Thoracic aorta (tissue), 2 donors: ENCODE data around the gene SNX30. TPM values are rescaled to one million over a fixed set of nuclear protein-coding genes. Genes with fewer than 3 reads are reported as not detected.

Experiments
- ATAC-seq: fragments of 150-250 bp; one replicate; pipeline ENCODE4 v1.8.0; 2017; ENCODE audit warnings: low read depth; ENCODE audit not compliant: insufficient number of reproducible peaks, low FRiP score
- DNase-seq: peaks from one replicate; pipeline ENCODE4 v3.0.0-alpha.2; 2020; ENCODE audit warnings: low spot score
- H3K27ac ChIP-seq, 2 donors: fragments of 200-600 bp; sonication (generic); 1 replicate in 1 of 2; 2 replicates in 1 of 2; pipeline ENCODE4 v1.5.1; 2016; ENCODE audit warnings: mild to moderate bottlenecking in 2 of 2, moderate library complexity in 2 of 2
- H3K27me3 ChIP-seq: fragments of 200-600 bp; sonication (generic); replicated peaks from 2 replicates; pipeline ENCODE4 v1.6.0; 2016; ENCODE audit warnings: mild to moderate bottlenecking; ENCODE audit not compliant: insufficient read depth
- H3K36me3 ChIP-seq: fragments of 200-600 bp; sonication (generic); one replicate; pipeline ENCODE4 v1.5.1; 2016
- H3K4me1 ChIP-seq, 2 donors: fragments of 200-600 bp; sonication (generic); 1 replicate in 1 of 2; 2 replicates in 1 of 2; pipeline versions ENCODE4 v1.5.1 to v1.6.0; 2016; ENCODE audit warnings: low read depth in 2 of 2, mild to moderate bottlenecking in 1 of 2; ENCODE audit not compliant: control insufficient read depth in 1 of 2
- H3K4me3 ChIP-seq: fragments of 200-600 bp; sonication (generic); 2 replicates; pipeline ENCODE4 v1.5.1; 2016; ENCODE audit warnings: mild to moderate bottlenecking
- H3K9me3 ChIP-seq: fragments of 200-600 bp; sonication (generic); 2 replicates; pipeline ENCODE4 v1.5.1; 2016
- total RNA-seq, 2 donors: library from RNA; depleted of rRNA; stranded (reverse); fragments of >200 nt; gene quantifications; one replicate each; pipeline versions ENCODE4 v1.1.0 to v1.2.3, GENCODE V29; 2016
- TF ChIP-seq, protein P1 (sequence below): fragments of 200-600 bp; sonication (generic); IDR thresholded peaks from one replicate; pipeline ENCODE4 v1.5.1; 2019; ENCODE audit warnings: antibody characterized with exemption

SNX30 gene
- total RNA-seq, 2 donors from 2014 or later = 11.2 to 36.3 TPM

DNA sequence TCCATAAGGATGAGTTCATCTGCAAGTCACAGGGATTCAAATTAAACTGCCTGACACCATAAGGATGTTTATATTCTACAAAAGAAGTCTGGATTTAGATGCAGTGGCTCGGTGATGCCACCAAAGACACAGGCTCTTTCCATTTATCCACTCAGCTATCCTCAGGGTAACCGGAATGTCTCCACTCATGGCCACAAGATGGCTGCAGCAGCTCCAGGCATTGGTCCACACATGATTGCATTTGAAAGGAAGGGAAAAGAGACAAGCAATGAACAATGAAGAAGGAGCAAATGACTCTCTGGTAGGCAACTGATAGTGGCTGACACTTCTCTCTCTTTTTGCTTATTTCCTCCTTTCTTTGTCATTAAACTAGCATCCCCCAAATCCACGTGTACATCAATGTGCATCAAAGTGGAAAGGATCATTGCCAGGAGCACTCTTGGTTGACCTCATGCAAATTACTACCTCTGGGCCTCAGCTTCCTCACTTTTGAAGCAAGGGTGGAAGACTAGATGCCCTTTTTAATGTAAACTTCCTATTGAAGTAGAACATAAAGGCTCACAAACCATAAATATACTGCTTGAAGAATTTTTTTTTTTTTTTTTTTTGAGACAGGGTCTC lies 7.2 kb upstream of the SNX30 start:
- Histone ChIP-seq H3K27ac (no peak overlapping the region), H3K9me3 (no peaks in the 10 kb centered on the region)
- ATAC-seq = no peak

DNA sequence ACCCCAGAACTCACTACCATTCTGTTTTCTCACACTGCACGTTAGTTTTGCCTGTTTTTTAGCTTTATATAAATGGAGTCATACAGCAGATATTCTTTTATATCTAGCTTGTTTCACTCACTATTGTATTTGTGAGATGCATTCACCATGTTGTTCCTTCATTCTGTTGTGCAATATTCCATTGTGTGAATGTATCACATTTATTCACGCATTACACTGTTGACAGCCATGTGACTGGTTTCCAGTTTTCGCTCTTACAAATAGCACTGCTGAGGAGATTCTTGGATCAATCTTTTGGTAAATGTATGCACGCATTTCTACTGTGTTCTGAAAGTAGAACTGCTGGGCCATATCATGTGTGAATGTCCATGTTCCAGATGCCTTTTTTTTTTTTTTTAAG lies 6.4 kb upstream of the SNX30 start:
- ATAC-seq = no peak
- no peak overlapping the region for H3K4me3 ChIP-seq
- H3K27me3 ChIP-seq = no peaks in the 10 kb centered on the region
- TF ChIP-seq, protein P1, sequence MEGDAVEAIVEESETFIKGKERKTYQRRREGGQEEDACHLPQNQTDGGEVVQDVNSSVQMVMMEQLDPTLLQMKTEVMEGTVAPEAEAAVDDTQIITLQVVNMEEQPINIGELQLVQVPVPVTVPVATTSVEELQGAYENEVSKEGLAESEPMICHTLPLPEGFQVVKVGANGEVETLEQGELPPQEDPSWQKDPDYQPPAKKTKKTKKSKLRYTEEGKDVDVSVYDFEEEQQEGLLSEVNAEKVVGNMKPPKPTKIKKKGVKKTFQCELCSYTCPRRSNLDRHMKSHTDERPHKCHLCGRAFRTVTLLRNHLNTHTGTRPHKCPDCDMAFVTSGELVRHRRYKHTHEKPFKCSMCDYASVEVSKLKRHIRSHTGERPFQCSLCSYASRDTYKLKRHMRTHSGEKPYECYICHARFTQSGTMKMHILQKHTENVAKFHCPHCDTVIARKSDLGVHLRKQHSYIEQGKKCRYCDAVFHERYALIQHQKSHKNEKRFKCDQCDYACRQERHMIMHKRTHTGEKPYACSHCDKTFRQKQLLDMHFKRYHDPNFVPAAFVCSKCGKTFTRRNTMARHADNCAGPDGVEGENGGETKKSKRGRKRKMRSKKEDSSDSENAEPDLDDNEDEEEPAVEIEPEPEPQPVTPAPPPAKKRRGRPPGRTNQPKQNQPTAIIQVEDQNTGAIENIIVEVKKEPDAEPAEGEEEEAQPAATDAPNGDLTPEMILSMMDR = no peak
- H3K9me3 ChIP-seq = no peaks in the 10 kb centered on the region
- H3K36me3 ChIP-seq = no peaks in the 10 kb centered on the region
- H3K27ac ChIP-seq = no peak overlapping the region
- no peaks in the 10 kb centered on the region for H3K4me1 ChIP-seq
- DNase-seq = no peak

More for the DNA sequence above, 7.2 kb upstream of the SNX30 start:
- Histone ChIP-seq H3K27me3 (no peaks in the 10 kb centered on the region), H3K36me3 (no peaks in the 10 kb centered on the region), H3K4me3 (no peak overlapping the region), H3K4me1 (no peaks in the 10 kb centered on the region)
- DNase-seq = no peak
- TF ChIP-seq, protein P1 = no peak

DNA sequence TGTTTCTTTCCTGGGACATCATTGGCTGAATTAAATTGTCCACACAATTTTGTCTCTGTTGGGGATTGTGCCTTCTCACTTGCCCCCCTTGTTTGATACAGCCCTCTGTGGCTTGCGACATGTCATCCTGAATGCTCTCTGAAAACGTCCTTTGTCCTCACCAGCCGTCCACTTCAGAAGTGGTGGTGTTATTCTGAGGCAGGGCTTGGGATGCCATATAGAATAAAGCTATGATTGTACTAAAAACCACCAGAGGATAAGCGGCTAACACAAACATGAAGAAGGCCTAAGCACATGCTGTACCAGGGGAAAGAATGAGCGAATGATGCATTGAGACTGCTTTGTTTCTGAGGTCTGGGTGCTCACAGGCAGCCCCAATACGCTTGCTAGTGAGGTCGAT lies 3.5 kb upstream of the SNX30 start:
- DNase-seq = no peak
- TF ChIP-seq, protein P1 = no peak
- H3K9me3 ChIP-seq = no peaks in the 10 kb centered on the region
- H3K36me3 ChIP-seq = no peaks in the 10 kb centered on the region
- no peak for ATAC-seq
- H3K27ac ChIP-seq = no peak overlapping the region
- no peaks in the 10 kb centered on the region for H3K27me3 ChIP-seq
- peaks cover 3 to 17% of the 10 kb centered on the region in 2 donors for H3K4me1 ChIP-seq
- no peak overlapping the region for H3K4me3 ChIP-seq

DNA sequence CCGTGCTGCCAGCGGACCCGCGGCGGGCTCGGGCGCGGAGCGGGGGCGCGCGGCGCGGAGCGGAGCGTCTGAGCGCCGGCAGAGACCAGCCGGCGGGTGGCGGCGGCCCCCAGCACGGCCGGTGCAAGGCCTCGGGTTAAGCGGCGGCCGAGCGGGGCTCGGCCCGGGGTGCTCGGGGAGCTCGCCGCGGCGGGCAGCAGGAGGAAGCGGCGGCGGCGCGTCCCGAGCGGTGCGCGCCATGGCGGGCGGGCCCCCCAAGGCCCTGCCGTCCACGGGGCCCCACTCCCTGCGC lies 150 bp downstream of the SNX30 start:
- Histone ChIP-seq H3K27ac (peak overlapping the region; percentile 56 to 73), H3K9me3 (no peaks in the 10 kb centered on the region), H3K36me3 (no peaks in the 10 kb centered on the region), H3K4me3 (peak overlapping the region; percentile 78), H3K4me1 (peaks cover 24 to 52% of the 10 kb centered on the region in 2 donors), H3K27me3 (no peaks in the 10 kb centered on the region)
- ATAC-seq = no peak
- TF ChIP-seq, protein P1 = no peak
- no peak for DNase-seq

DNA sequence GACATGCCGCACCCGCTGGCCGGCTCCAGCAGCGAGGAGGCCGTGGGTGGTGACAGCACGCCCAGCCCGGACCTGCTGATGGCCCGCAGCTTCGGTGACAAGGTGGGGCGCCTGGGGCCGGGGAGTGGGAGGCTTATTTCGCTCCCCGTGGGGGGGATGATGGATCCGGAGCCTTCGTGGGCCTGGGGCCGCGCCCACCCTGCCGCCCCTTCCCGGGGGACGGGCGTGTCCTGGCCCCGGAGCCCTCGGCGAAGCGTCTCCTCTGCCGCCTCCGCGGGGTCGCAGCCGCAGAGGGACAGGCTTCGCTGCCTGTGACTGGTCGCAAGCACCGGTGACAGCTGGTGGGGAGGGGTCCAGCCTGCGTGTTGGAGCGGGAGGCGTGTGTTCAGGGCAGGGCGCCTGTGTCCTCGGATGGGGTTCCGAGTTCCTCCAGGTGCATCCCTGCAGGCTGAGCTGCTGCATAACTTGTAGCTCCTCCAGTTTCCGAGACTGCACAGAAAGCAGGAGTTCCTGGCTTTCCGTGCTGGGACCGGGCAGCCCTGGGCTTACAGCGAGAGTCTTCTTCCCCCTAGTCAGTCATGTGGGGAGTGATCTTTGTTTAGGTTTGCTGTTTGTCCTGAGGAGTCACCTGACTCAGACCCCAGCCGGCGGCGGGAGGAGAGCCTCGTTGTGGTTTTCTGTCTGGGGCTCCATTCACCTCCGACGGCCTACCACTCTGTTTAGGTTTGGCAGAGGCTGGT lies 666 bp downstream of the SNX30 start:
- DNase-seq (no peak), ATAC-seq (no peak)
- H3K4me3 ChIP-seq = peak overlapping the region; percentile 78
- H3K9me3 ChIP-seq = no peaks in the 10 kb centered on the region
- peak overlapping the region; percentile 56 to 73 for H3K27ac ChIP-seq
- TF ChIP-seq, protein P1 = no peak
- H3K27me3 ChIP-seq = no peaks in the 10 kb centered on the region
- peaks cover 24 to 53% of the 10 kb centered on the region in 2 donors for H3K4me1 ChIP-seq
- H3K36me3 ChIP-seq = no peaks in the 10 kb centered on the region
